HepG2 (cell line): ENCODE data around the gene SCRT2. TPM values are rescaled to one million over a fixed set of nuclear protein-coding genes. Genes with fewer than 3 reads are reported as not detected.

Source experiments
- CENPT ChIP-seq: sonication (generic); formaldehyde crosslinking; IDR thresholded peaks from 2 replicates; pipeline ENCODE4 v1.8.0; 2022; ENCODE audit warnings: low read depth, mild to moderate bottlenecking, moderate library complexity, missing genetic modification reagents
- DNMT3B ChIP-seq: conservative IDR thresholded peaks from 2 replicates; pipeline ENCODE4 v1.6.1; 2016; ENCODE audit warnings: missing biosample characterization, control low read depth
- ELF3 ChIP-seq: IDR thresholded peaks from 2 replicates; pipeline ENCODE4 v1.6.1; 2016; ENCODE audit warnings: missing genetic modification reagents, missing compliant biosample characterization
- HNF1B ChIP-seq: sonication (generic); formaldehyde crosslinking; IDR thresholded peaks from 2 replicates; pipeline ENCODE4 v1.5.1; 2020; ENCODE audit warnings: mild to moderate bottlenecking, moderate library complexity, missing genetic modification reagents
- HNRNPH1 ChIP-seq: fragments of 200-400 bp; formaldehyde crosslinking; optimal IDR thresholded peaks from 2 replicates; pipeline ENCODE3; 2017; ENCODE audit warnings: mild to moderate bottlenecking, low read depth, low read length
- KLF6 ChIP-seq: IDR thresholded peaks from 2 replicates; pipeline ENCODE4 v1.8.0; 2016; ENCODE audit warnings: missing biosample characterization, missing genetic modification reagents
- MTA1 ChIP-seq: sonication (generic); formaldehyde crosslinking; IDR thresholded peaks from 2 replicates; pipeline ENCODE4 v1.4.0; 2020; ENCODE audit warnings: missing genetic modification reagents, mild to moderate bottlenecking, borderline replicate concordance
- MXD4 ChIP-seq: IDR thresholded peaks from 2 replicates; pipeline ENCODE4 v1.6.1; 2016; ENCODE audit warnings: mild to moderate bottlenecking, missing biosample characterization, missing genetic modification reagents
- PITX1 ChIP-seq: sonication (generic); formaldehyde crosslinking; IDR thresholded peaks from 2 replicates; pipeline ENCODE4 v1.5.1; 2020; ENCODE audit warnings: mild to moderate bottlenecking, missing genetic modification reagents
- SMARCE1 ChIP-seq: fragments of 450-650 bp; IDR thresholded peaks from 2 replicates; pipeline ENCODE4 v1.6.1; 2017; ENCODE audit warnings: borderline replicate concordance
- ZNF143 ChIP-seq: sonication (generic); formaldehyde crosslinking; IDR thresholded peaks from 2 replicates; pipeline ENCODE4 v1.4.0; 2020; ENCODE audit warnings: missing genetic modification reagents
- ZNF383 ChIP-seq: sonication (generic); formaldehyde crosslinking; IDR thresholded peaks from 2 replicates; pipeline ENCODE4 v1.4.0; 2020; ENCODE audit warnings: missing genetic modification reagents, mild to moderate bottlenecking, borderline replicate concordance
- ZNF451 ChIP-seq: sonication (generic); formaldehyde crosslinking; IDR thresholded peaks from 2 replicates; pipeline ENCODE4 v1.5.0; 2020; ENCODE audit warnings: mild to moderate bottlenecking, missing genetic modification reagents
- ZNF496 ChIP-seq: sonication (generic); formaldehyde crosslinking; IDR thresholded peaks from 2 replicates; pipeline ENCODE4 v1.8.1; 2023; ENCODE audit warnings: mild to moderate bottlenecking, moderate library complexity, missing genetic modification reagents; ENCODE audit not compliant: insufficient replicate concordance
- ZNF501 ChIP-seq: sonication (generic); formaldehyde crosslinking; IDR thresholded peaks from 2 replicates; pipeline ENCODE4 v1.5.1; 2020; ENCODE audit warnings: mild to moderate bottlenecking, moderate library complexity, missing genetic modification reagents
- ZNF543 ChIP-seq: sonication (generic); formaldehyde crosslinking; IDR thresholded peaks from 2 replicates; pipeline ENCODE4 v1.4.0; 2020; ENCODE audit warnings: mild to moderate bottlenecking, missing genetic modification reagents
- ZNF558 ChIP-seq: sonication (generic); formaldehyde crosslinking; IDR thresholded peaks from 2 replicates; pipeline ENCODE4 v1.9.0; 2022; ENCODE audit warnings: mild to moderate bottlenecking, missing genetic modification reagents, borderline replicate concordance
- ZNF564 ChIP-seq: sonication (generic); formaldehyde crosslinking; IDR thresholded peaks from 2 replicates; pipeline ENCODE4 v1.8.1; 2023; ENCODE audit warnings: mild to moderate bottlenecking, missing genetic modification reagents
- ZNF644 ChIP-seq: IDR thresholded peaks from 2 replicates; pipeline ENCODE4 v1.6.1; 2016; ENCODE audit warnings: low read depth
- ZNF782 ChIP-seq: sonication (generic); formaldehyde crosslinking; IDR thresholded peaks from 2 replicates; pipeline ENCODE4 v1.4.0; 2020; ENCODE audit warnings: missing genetic modification reagents, mild to moderate bottlenecking, borderline replicate concordance
- ZNF788 ChIP-seq: sonication (generic); formaldehyde crosslinking; IDR thresholded peaks from 2 replicates; pipeline ENCODE4 v1.5.0; 2020; ENCODE audit warnings: mild to moderate bottlenecking, missing genetic modification reagents, borderline replicate concordance
- polyA plus RNA-seq, 8 experiments: library from polyadenylated mRNA; depleted of rRNA in 3 of 8; stranded (reverse) in 7 of 8; unstranded in 1 of 8; fragments of >200 nt; fragmentation: Illumina TruSeq in 4 of 8; extraction: Trizol in 4 of 8; gene quantifications; 2 replicates each; pipeline versions ENCODE4 v1.2.1 to v1.2.3, GENCODE V29; 2011 to 2016; ENCODE audit warnings: low read depth in 4 of 8, missing spikeins in 1 of 8, mixed read lengths in 1 of 8; ENCODE audit not compliant: insufficient read depth in 1 of 8
- total RNA-seq, 5 experiments: library from RNA; depleted of rRNA; stranded (reverse); fragments of >200 nt; fragmentation: Illumina TruSeq; extraction: Trizol; gene quantifications; 2 replicates each; pipeline ENCODE4 v1.2.3, GENCODE V29; 2016; ENCODE audit warnings: low read depth in 1 of 5
- TF ChIP-seq, protein P1 (sequence below): sonication (generic); formaldehyde crosslinking; IDR thresholded peaks from 2 replicates; pipeline ENCODE4 v1.4.0; 2020; ENCODE audit warnings: mild to moderate bottlenecking, missing genetic modification reagents
- TF ChIP-seq, protein P2 (sequence below): fragments of 450-650 bp; IDR thresholded peaks from 2 replicates; pipeline ENCODE4 v1.6.1; 2017; ENCODE audit warnings: mild to moderate bottlenecking

The SCRT2 gene
- total and polyA plus RNA-seq, 2 of the 13 experiments (the other 11 are each of a cell fraction or from before 2014, with no cell fraction given): not detected

- TF ChIP-seq, protein P1, sequence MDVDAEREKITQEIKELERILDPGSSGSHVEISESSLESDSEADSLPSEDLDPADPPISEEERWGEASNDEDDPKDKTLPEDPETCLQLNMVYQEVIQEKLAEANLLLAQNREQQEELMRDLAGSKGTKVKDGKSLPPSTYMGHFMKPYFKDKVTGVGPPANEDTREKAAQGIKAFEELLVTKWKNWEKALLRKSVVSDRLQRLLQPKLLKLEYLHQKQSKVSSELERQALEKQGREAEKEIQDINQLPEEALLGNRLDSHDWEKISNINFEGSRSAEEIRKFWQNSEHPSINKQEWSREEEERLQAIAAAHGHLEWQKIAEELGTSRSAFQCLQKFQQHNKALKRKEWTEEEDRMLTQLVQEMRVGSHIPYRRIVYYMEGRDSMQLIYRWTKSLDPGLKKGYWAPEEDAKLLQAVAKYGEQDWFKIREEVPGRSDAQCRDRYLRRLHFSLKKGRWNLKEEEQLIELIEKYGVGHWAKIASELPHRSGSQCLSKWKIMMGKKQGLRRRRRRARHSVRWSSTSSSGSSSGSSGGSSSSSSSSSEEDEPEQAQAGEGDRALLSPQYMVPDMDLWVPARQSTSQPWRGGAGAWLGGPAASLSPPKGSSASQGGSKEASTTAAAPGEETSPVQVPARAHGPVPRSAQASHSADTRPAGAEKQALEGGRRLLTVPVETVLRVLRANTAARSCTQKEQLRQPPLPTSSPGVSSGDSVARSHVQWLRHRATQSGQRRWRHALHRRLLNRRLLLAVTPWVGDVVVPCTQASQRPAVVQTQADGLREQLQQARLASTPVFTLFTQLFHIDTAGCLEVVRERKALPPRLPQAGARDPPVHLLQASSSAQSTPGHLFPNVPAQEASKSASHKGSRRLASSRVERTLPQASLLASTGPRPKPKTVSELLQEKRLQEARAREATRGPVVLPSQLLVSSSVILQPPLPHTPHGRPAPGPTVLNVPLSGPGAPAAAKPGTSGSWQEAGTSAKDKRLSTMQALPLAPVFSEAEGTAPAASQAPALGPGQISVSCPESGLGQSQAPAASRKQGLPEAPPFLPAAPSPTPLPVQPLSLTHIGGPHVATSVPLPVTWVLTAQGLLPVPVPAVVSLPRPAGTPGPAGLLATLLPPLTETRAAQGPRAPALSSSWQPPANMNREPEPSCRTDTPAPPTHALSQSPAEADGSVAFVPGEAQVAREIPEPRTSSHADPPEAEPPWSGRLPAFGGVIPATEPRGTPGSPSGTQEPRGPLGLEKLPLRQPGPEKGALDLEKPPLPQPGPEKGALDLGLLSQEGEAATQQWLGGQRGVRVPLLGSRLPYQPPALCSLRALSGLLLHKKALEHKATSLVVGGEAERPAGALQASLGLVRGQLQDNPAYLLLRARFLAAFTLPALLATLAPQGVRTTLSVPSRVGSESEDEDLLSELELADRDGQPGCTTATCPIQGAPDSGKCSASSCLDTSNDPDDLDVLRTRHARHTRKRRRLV (CRISPR knock-in tag): no peak
- TF ChIP-seq ZNF558 (CRISPR knock-in tag): no peak
- no peak; the same call in 1 of the 2 replicates for TF ChIP-seq ZNF501
- TF ChIP-seq ZNF564 (CRISPR knock-in tag): peak; percentile 86; the same call in 1 of the 2 replicates
- no peak for TF ChIP-seq CENPT (CRISPR knock-in tag)
- no peak for TF ChIP-seq ZNF496 (CRISPR knock-in tag)
- TF ChIP-seq ZNF143 (CRISPR knock-in tag): 0 out of 2 replicates have a peak, but pooled peaks have one; percentile 12
- TF ChIP-seq MXD4 (CRISPR knock-in tag): peak; percentile 79
- no peak for TF ChIP-seq HNRNPH1
- TF ChIP-seq DNMT3B (CRISPR knock-in tag): no peak
- peak; percentile 16; the same call in 1 of the 2 replicates for TF ChIP-seq ZNF782 (CRISPR knock-in tag)
- peak; percentile 94 for TF ChIP-seq ZNF543 (CRISPR knock-in tag)
- TF ChIP-seq HNF1B (CRISPR knock-in tag): no peak
- TF ChIP-seq PITX1 (CRISPR knock-in tag): no peak
- TF ChIP-seq, protein P2, sequence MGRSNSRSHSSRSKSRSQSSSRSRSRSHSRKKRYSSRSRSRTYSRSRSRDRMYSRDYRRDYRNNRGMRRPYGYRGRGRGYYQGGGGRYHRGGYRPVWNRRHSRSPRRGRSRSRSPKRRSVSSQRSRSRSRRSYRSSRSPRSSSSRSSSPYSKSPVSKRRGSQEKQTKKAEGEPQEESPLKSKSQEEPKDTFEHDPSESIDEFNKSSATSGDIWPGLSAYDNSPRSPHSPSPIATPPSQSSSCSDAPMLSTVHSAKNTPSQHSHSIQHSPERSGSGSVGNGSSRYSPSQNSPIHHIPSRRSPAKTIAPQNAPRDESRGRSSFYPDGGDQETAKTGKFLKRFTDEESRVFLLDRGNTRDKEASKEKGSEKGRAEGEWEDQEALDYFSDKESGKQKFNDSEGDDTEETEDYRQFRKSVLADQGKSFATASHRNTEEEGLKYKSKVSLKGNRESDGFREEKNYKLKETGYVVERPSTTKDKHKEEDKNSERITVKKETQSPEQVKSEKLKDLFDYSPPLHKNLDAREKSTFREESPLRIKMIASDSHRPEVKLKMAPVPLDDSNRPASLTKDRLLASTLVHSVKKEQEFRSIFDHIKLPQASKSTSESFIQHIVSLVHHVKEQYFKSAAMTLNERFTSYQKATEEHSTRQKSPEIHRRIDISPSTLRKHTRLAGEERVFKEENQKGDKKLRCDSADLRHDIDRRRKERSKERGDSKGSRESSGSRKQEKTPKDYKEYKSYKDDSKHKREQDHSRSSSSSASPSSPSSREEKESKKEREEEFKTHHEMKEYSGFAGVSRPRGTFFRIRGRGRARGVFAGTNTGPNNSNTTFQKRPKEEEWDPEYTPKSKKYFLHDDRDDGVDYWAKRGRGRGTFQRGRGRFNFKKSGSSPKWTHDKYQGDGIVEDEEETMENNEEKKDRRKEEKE: no peak
- TF ChIP-seq ZNF451 (CRISPR knock-in tag): peak; percentile 52; the same call in 1 of the 2 replicates
- 0 out of 2 replicates have a peak, but pooled peaks have one; percentile 14 for TF ChIP-seq KLF6 (CRISPR knock-in tag)
- peak; percentile 79 for TF ChIP-seq ELF3 (CRISPR knock-in tag)
- TF ChIP-seq SMARCE1: no peak
- no peak for TF ChIP-seq ZNF383 (CRISPR knock-in tag)
- TF ChIP-seq ZNF788 (CRISPR knock-in tag): no peak; the same call in 1 of the 2 replicates
- TF ChIP-seq ZNF644 (CRISPR knock-in tag): no peak
- TF ChIP-seq MTA1: peak; percentile 40; the same call in 1 of the 2 replicates
These were observed 22.5 kb downstream of the SCRT2 start, which contains the start of gene SRXN1 (continued) for GRCh38 chr20:653110-653589.
